Effector CD4-positive, alpha-beta T cell (primary cell): ENCODE data around the gene CACNG1. TPM values are rescaled to one million over a fixed set of nuclear protein-coding genes. Genes with fewer than 3 reads are reported as not detected.

Experiments used
- DNase-seq: peaks from one replicate; pipeline ENCODE4 v3.0.0-alpha.2; 2020
- total RNA-seq: gene quantifications from one replicate; lab custom pipeline; 2026; lab: John Stamatoyannopoulos, UW

Gene CACNG1
- total RNA-seq: not detected

- no peak for DNase-seq
These were observed at the start of gene CACNG1 for GRCh38 chr17:67044016-67044772. CACNG1 (plus strand) TSS chr17:67044554; CDS start chr17:67044661, 107 bp downstream.

GRCh38 chr17:66994930-66995535 lies 49.3 kb upstream of the CACNG1 start:
- no peak for DNase-seq

GRCh38 chr17:66995944-66996343 lies 48.4 kb upstream of the CACNG1 start:
- DNase-seq: no peak

GRCh38 chr17:66996926-66997325 lies 47.4 kb upstream of the CACNG1 start:
- DNase-seq: no peak

GRCh38 chr17:67003231-67003630 lies 41.1 kb upstream of the CACNG1 start:
- DNase-seq: no peak

GRCh38 chr17:67004181-67004580 lies 40.2 kb upstream of the CACNG1 start:
- DNase-seq: no peak

GRCh38 chr17:67007266-67007665 lies 37.1 kb upstream of the CACNG1 start:
- no peak for DNase-seq

GRCh38 chr17:67008101-67008500 lies 36.3 kb upstream of the CACNG1 start:
- DNase-seq: no peak

- DNase-seq: no peak
These were observed 32.7 kb upstream of the CACNG1 start for GRCh38 chr17:67011527-67012175.

- DNase-seq: no peak
These were observed 30.5 kb upstream of the CACNG1 start for GRCh38 chr17:67013891-67014290.

- DNase-seq: no peak
These were observed 29.4 kb upstream of the CACNG1 start for GRCh38 chr17:67015001-67015400.

GRCh38 chr17:67016039-67016762 lies 28.2 kb upstream of the CACNG1 start:
- DNase-seq: no peak

- no peak for DNase-seq
These were observed 26.4 kb upstream of the CACNG1 start for GRCh38 chr17:67017910-67018309.

GRCh38 chr17:67018471-67019434 lies 25.6 kb upstream of the CACNG1 start:
- no peak for DNase-seq

- no peak for DNase-seq
These were observed 24.5 kb upstream of the CACNG1 start for GRCh38 chr17:67019809-67020208.

- DNase-seq: no peak
These were observed 24.0 kb upstream of the CACNG1 start for GRCh38 chr17:67020293-67020766.

- no peak for DNase-seq
These were observed 23.2 kb upstream of the CACNG1 start for GRCh38 chr17:67021196-67021595.

- DNase-seq: no peak
These were observed 22.5 kb upstream of the CACNG1 start for GRCh38 chr17:67021743-67022450.

GRCh38 chr17:67022451-67022810 lies 21.9 kb upstream of the CACNG1 start:
- no peak for DNase-seq

GRCh38 chr17:67024736-67025135 lies 19.6 kb upstream of the CACNG1 start:
- no peak for DNase-seq

- DNase-seq: no peak
These were observed 19.1 kb upstream of the CACNG1 start for GRCh38 chr17:67025216-67025792.
